K562 (cell line): ENCODE results near the gene CHSY1.

Experiments used
- BMI1 ChIP-seq: fragments of 150-350 bp; IDR thresholded peaks from 2 replicates; pipeline ENCODE4 v1.6.1; 2014; ENCODE audit warnings: low read length
- MXI1 ChIP-seq: IDR thresholded peaks from 2 replicates; pipeline ENCODE4 v1.6.1; 2011; ENCODE audit warnings: low read depth, mild to moderate bottlenecking, improper control_type of control experiment, low read length
- RFX5 ChIP-seq: IDR thresholded peaks from 2 replicates; pipeline ENCODE4 v1.6.1; 2011; ENCODE audit warnings: low read depth, mild to moderate bottlenecking, improper control_type of control experiment, low read length
- SRF ChIP-seq, 2 experiments: fragments of 250-450, 450-650 bp in 1 of 2; sonication (Bioruptor Pico) in 1 of 2; sonication (generic) in 1 of 2; formaldehyde crosslinking; IDR thresholded peaks; 2 replicates each; pipeline versions ENCODE4 v1.5.0 to v1.5.1; 2020 to 2022; ENCODE audit warnings: mild to moderate bottlenecking in 1 of 2, missing genetic modification reagents in 1 of 2
- YY1 ChIP-seq, 3 experiments: IDR thresholded peaks; 2 replicates each; pipeline ENCODE4 v1.6.1; 2011; ENCODE audit warnings: low read length in 2 of 3, mild to moderate bottlenecking in 2 of 3, moderate library complexity in 2 of 3, borderline replicate concordance in 1 of 3, control low read depth in 1 of 3, low read depth in 1 of 3; ENCODE audit not compliant: insufficient read depth in 3 of 3, insufficient replicate concordance in 2 of 3, control insufficient read depth in 1 of 3, insufficient read length in 1 of 3; ENCODE audit errors: extremely low read depth in 1 of 3
- ZNF41 ChIP-seq: fragments of 250-450 bp; sonication (Bioruptor Pico); conservative IDR thresholded peaks from 2 replicates; pipeline ENCODE4 v1.4.0; 2020; ENCODE audit warnings: mild to moderate bottlenecking
- TF ChIP-seq, protein P1 (sequence below), 3 experiments: IDR thresholded peaks in 2 of 3; conservative IDR thresholded peaks in 1 of 3; 2 replicates each; pipeline ENCODE4 v1.5.1; 2011 to 2012; ENCODE audit warnings: low read length in 3 of 3, mild to moderate bottlenecking in 3 of 3, control low read depth in 2 of 3, improper control_type of control experiment in 1 of 3, inconsistent platforms in 1 of 3, low read depth in 1 of 3, mixed read lengths in 1 of 3, moderate library complexity in 1 of 3; ENCODE audit not compliant: insufficient read depth in 2 of 3
- TF ChIP-seq, protein P2 (sequence below): sonication (generic); formaldehyde crosslinking; IDR thresholded peaks from 2 replicates; pipeline ENCODE4 v1.8.0; 2022; ENCODE audit warnings: mild to moderate bottlenecking, missing genetic modification reagents

DNA sequence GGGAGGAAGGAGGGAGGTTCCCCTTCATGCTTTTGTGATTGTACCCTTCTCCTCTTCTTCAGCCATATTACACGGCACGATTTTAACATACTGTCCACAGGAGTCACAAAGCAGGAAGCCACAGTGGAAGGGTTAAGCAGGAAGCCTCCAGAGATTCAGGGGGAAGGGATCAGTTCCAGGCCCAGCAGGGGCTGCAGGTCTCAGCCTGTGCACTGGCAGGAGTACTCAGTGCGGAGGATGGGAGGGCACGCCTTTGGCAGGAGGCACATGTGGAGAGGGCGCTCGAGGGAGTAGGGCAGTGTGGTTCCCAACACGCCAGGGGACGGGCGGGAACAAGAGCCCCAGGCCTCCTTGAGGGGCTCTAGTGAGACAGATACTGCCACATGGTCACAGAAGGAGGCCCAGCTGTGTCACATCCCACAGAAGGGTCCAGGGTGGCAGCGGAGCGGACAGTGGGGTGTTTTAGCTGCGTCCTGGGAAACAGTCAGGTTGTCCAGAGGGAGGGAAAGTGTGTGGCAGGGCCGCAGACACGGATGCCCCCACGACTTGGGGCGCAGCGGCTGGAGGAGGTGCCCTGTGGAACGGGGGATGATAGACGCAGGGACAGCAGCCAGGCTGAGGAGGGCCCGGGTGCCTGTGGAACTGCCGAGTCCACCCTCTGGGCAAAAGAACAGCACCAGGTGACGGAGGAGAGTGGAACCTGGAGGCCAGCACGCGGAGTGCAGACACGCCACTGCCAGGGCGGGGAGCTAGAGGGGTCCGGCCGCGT, 77.5 kb downstream of the CHSY1 start:
- TF ChIP-seq SRF (CRISPR knock-in tag; IDR thresholded peaks at IDR 0.05) (no peak), MXI1 (no peak), ZNF41 (CRISPR knock-in tag) (no peak), YY1 (IDR thresholded peaks at IDR 0.05; ENCODE audit: borderline replicate concordance in 1 of 3, control insufficient read depth in 1 of 3, extremely low read depth in 1 of 3, insufficient read depth in 3 of 3, insufficient read length in 1 of 3, insufficient replicate concordance in 2 of 3, low read depth in 1 of 3, low read length in 2 of 3) (no peak), BMI1 (no peak), RFX5 (no peak)
- TF ChIP-seq, protein P1, sequence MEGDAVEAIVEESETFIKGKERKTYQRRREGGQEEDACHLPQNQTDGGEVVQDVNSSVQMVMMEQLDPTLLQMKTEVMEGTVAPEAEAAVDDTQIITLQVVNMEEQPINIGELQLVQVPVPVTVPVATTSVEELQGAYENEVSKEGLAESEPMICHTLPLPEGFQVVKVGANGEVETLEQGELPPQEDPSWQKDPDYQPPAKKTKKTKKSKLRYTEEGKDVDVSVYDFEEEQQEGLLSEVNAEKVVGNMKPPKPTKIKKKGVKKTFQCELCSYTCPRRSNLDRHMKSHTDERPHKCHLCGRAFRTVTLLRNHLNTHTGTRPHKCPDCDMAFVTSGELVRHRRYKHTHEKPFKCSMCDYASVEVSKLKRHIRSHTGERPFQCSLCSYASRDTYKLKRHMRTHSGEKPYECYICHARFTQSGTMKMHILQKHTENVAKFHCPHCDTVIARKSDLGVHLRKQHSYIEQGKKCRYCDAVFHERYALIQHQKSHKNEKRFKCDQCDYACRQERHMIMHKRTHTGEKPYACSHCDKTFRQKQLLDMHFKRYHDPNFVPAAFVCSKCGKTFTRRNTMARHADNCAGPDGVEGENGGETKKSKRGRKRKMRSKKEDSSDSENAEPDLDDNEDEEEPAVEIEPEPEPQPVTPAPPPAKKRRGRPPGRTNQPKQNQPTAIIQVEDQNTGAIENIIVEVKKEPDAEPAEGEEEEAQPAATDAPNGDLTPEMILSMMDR (IDR thresholded peaks at IDR 0.05 in 2 of 3, conservative IDR thresholded peaks at IDR 0.05 in 1 of 3; ENCODE audit: insufficient read depth in 2 of 3, low read depth in 1 of 3, low read length in 3 of 3): no peak
- TF ChIP-seq, protein P2, sequence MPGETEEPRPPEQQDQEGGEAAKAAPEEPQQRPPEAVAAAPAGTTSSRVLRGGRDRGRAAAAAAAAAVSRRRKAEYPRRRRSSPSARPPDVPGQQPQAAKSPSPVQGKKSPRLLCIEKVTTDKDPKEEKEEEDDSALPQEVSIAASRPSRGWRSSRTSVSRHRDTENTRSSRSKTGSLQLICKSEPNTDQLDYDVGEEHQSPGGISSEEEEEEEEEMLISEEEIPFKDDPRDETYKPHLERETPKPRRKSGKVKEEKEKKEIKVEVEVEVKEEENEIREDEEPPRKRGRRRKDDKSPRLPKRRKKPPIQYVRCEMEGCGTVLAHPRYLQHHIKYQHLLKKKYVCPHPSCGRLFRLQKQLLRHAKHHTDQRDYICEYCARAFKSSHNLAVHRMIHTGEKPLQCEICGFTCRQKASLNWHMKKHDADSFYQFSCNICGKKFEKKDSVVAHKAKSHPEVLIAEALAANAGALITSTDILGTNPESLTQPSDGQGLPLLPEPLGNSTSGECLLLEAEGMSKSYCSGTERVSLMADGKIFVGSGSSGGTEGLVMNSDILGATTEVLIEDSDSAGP (CRISPR knock-in tag): no peak
